HepG2 (cell line): ENCODE results near the gene OPN1LW.

Experiments
- ELF1 ChIP-seq: sonication (generic); formaldehyde crosslinking; IDR thresholded peaks from 2 replicates; pipeline ENCODE4 v1.4.0; 2020; ENCODE audit warnings: missing genetic modification reagents
- KAT7 ChIP-seq: IDR thresholded peaks from 2 replicates; pipeline ENCODE4 v1.6.1; 2018; ENCODE audit warnings: borderline replicate concordance, missing compliant biosample characterization
- MYC ChIP-seq: sonication (generic); formaldehyde crosslinking; IDR thresholded peaks from 2 replicates; pipeline ENCODE4 v1.9.0; 2021; ENCODE audit warnings: missing genetic modification reagents, borderline replicate concordance
- NONO ChIP-seq, 2 experiments: fragments of 450-650 bp in 1 of 2; sonication (generic) in 1 of 2; formaldehyde crosslinking in 1 of 2; IDR thresholded peaks in 1 of 2; conservative IDR thresholded peaks in 1 of 2; 2 replicates each; pipeline versions ENCODE4 v1.6.1 to v1.8.0; 2017 to 2022; ENCODE audit warnings: mild to moderate bottlenecking in 1 of 2, missing genetic modification reagents in 1 of 2, moderate library complexity in 1 of 2
- POLR2A ChIP-seq, 2 experiments: IDR thresholded peaks; 2 replicates each; pipeline ENCODE4 v1.6.1; 2011; ENCODE audit warnings: low read depth in 2 of 2, low read length in 2 of 2, mild to moderate bottlenecking in 1 of 2, moderate library complexity in 1 of 2; ENCODE audit not compliant: insufficient read depth in 1 of 2
- SP1 ChIP-seq, 2 experiments: fragments of 450-650 bp in 1 of 2; sonication (generic) in 1 of 2; formaldehyde crosslinking in 1 of 2; IDR thresholded peaks; 2 replicates each; pipeline versions ENCODE4 v1.4.0 to v1.6.1; 2016 to 2020; ENCODE audit warnings: missing genetic modification reagents in 1 of 2
- TARDBP ChIP-seq: sonication (generic); formaldehyde crosslinking; IDR thresholded peaks from 2 replicates; pipeline ENCODE4 v1.8.0; 2022; ENCODE audit warnings: mild to moderate bottlenecking, missing genetic modification reagents
- TCF7L2 ChIP-seq: IDR thresholded peaks from 2 replicates; pipeline ENCODE4 v1.6.1; 2011; ENCODE audit warnings: mild to moderate bottlenecking, low read depth, low read length, moderate library complexity
- YY1 ChIP-seq: IDR thresholded peaks from 2 replicates; pipeline ENCODE4 v1.6.1; 2011; ENCODE audit warnings: low read length, low read depth, moderate library complexity, mild to moderate bottlenecking; ENCODE audit not compliant: insufficient read depth, insufficient replicate concordance
- ZNF274 ChIP-seq: sonication (generic); formaldehyde crosslinking; IDR thresholded peaks from 2 replicates; pipeline ENCODE4 v1.5.1; 2020; ENCODE audit warnings: mild to moderate bottlenecking, missing genetic modification reagents
- ZNF616 ChIP-seq: sonication (generic); formaldehyde crosslinking; IDR thresholded peaks from 2 replicates; pipeline ENCODE4 v1.5.0; 2020; ENCODE audit warnings: low read depth, mild to moderate bottlenecking, missing genetic modification reagents
- TF ChIP-seq, protein P1 (sequence below): sonication (generic); formaldehyde crosslinking; IDR thresholded peaks from 2 replicates; pipeline ENCODE4 v1.4.0; 2020; ENCODE audit warnings: missing genetic modification reagents, borderline replicate concordance
- TF ChIP-seq, protein P2 (sequence below): sonication (generic); formaldehyde crosslinking; IDR thresholded peaks from 2 replicates; pipeline ENCODE4 v1.5.0; 2020; ENCODE audit warnings: mild to moderate bottlenecking, missing genetic modification reagents, moderate library complexity

DNA sequence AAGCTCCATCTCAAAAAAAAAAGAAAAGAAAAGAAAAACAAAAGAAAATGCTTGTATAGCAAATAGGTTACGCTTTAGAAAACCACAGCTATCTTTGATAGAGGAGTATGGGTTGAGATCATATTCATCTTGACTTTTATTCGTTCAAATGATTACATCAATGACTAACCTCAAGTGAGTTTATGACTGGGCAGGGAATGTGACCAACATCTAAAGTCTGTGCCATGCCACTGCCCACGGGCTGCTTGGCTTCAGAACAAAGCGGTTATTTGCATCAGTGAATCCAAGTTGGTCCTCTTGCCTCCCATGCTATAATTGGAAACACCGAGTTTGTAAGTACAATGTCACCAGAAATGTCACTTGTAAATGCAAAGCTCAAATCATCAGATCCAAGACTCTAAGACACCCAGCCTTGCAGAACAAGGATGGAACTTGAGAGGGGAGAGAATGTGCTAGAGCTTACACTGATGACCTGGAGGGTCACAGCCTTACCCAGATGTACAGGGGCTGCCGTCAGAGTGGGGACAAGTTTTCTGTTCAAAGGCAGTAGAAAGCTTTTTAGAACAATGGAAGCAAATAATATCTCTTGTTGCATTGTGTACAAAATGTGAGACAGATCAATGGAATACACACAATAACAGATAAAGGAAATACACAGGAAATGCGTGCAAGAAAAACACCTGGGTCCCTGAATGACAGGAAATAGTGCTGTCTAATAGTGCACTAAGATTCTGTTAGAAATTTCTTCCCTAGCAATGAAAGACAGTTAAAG is 8.4 kb upstream of the OPN1LW start:
- TF ChIP-seq, protein P1, sequence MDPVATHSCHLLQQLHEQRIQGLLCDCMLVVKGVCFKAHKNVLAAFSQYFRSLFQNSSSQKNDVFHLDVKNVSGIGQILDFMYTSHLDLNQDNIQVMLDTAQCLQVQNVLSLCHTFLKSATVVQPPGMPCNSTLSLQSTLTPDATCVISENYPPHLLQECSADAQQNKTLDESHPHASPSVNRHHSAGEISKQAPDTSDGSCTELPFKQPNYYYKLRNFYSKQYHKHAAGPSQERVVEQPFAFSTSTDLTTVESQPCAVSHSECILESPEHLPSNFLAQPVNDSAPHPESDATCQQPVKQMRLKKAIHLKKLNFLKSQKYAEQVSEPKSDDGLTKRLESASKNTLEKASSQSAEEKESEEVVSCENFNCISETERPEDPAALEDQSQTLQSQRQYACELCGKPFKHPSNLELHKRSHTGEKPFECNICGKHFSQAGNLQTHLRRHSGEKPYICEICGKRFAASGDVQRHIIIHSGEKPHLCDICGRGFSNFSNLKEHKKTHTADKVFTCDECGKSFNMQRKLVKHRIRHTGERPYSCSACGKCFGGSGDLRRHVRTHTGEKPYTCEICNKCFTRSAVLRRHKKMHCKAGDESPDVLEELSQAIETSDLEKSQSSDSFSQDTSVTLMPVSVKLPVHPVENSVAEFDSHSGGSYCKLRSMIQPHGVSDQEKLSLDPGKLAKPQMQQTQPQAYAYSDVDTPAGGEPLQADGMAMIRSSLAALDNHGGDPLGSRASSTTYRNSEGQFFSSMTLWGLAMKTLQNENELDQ (CRISPR knock-in tag), result no peak
- TF ChIP-seq, protein P2, sequence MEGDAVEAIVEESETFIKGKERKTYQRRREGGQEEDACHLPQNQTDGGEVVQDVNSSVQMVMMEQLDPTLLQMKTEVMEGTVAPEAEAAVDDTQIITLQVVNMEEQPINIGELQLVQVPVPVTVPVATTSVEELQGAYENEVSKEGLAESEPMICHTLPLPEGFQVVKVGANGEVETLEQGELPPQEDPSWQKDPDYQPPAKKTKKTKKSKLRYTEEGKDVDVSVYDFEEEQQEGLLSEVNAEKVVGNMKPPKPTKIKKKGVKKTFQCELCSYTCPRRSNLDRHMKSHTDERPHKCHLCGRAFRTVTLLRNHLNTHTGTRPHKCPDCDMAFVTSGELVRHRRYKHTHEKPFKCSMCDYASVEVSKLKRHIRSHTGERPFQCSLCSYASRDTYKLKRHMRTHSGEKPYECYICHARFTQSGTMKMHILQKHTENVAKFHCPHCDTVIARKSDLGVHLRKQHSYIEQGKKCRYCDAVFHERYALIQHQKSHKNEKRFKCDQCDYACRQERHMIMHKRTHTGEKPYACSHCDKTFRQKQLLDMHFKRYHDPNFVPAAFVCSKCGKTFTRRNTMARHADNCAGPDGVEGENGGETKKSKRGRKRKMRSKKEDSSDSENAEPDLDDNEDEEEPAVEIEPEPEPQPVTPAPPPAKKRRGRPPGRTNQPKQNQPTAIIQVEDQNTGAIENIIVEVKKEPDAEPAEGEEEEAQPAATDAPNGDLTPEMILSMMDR (CRISPR knock-in tag), result no peak
- no peak for TF ChIP-seq TARDBP (CRISPR knock-in tag)
- TF ChIP-seq ELF1 (CRISPR knock-in tag), result no peak
- no peak for TF ChIP-seq YY1
- TF ChIP-seq ZNF274 (CRISPR knock-in tag), result no peak
- no peak for TF ChIP-seq TCF7L2
- TF ChIP-seq NONO (IDR thresholded peaks at IDR 0.05), result no peak
- TF ChIP-seq NONO (CRISPR knock-in tag; conservative IDR thresholded peaks at IDR 0.05), result no peak
- no peak for TF ChIP-seq MYC (CRISPR knock-in tag)
- TF ChIP-seq ZNF616 (CRISPR knock-in tag), result no peak
- TF ChIP-seq KAT7, result no peak
- TF ChIP-seq SP1 (IDR thresholded peaks at IDR 0.05), result no peak
- TF ChIP-seq SP1 (CRISPR knock-in tag; IDR thresholded peaks at IDR 0.05), result no peak
- TF ChIP-seq POLR2A (IDR thresholded peaks at IDR 0.05; ENCODE audit: insufficient read depth in 1 of 2, low read depth in 2 of 2, low read length in 2 of 2), result no peak
